HG03460 (cell line): ENCODE results near the gene CYB5R3.
"Not testable (repeated sequence)": the region's sequence is repeated elsewhere in the genome, so short reads cannot be mapped to it uniquely, and the experiment has no call there.

Source experiments
- ATAC-seq: cut with Tn5 transposase; IDR thresholded peaks from one replicate; pipeline ENCODE4 v1.9.1; 2021; ENCODE audit not compliant: unreplicated experiment

CYB5R3 gene

GRCh38 chr22:42679691-42680090 is 30.5 kb upstream of the CYB5R3 start:
- ATAC-seq: no peak

- no peak for ATAC-seq
Observed at GRCh38 chr22:42678894-42679293, 29.7 kb upstream of the CYB5R3 start.

GRCh38 chr22:42677936-42678335 is 28.7 kb upstream of the CYB5R3 start:
- ATAC-seq: not testable (repeated sequence)

- no peak for ATAC-seq
Observed at GRCh38 chr22:42676059-42676607, 26.9 kb upstream of the CYB5R3 start.

- ATAC-seq: no peak
Observed at GRCh38 chr22:42673898-42674401, 24.8 kb upstream of the CYB5R3 start.

GRCh38 chr22:42673071-42673470 is 23.9 kb upstream of the CYB5R3 start:
- not testable (repeated sequence) for ATAC-seq

- ATAC-seq: no peak
Observed at GRCh38 chr22:42670921-42671709, 21.9 kb upstream of the CYB5R3 start.

GRCh38 chr22:42670046-42670445 is 20.9 kb upstream of the CYB5R3 start:
- no peak for ATAC-seq

- ATAC-seq: not testable (repeated sequence)
Observed at GRCh38 chr22:42666393-42666792, 17.2 kb upstream of the CYB5R3 start.

- peak; percentile 46 for ATAC-seq
Observed at GRCh38 chr22:42664976-42665831, 16.0 kb upstream of the CYB5R3 start.

GRCh38 chr22:42661985-42662831 is 13.0 kb upstream of the CYB5R3 start:
- no peak for ATAC-seq

- no peak for ATAC-seq
Observed at GRCh38 chr22:42656578-42656977, 7.4 kb upstream of the CYB5R3 start.

GRCh38 chr22:42655693-42656092 is 6.5 kb upstream of the CYB5R3 start:
- peak; percentile 63 for ATAC-seq

GRCh38 chr22:42654436-42655073 is 5.4 kb upstream of the CYB5R3 start:
- ATAC-seq: no peak

GRCh38 chr22:42653999-42654398 is 4.8 kb upstream of the CYB5R3 start:
- ATAC-seq: no peak

- no peak for ATAC-seq
Observed at GRCh38 chr22:42651134-42651533, 1.9 kb upstream of the CYB5R3 start.

- ATAC-seq: peak; percentile 28
Observed at GRCh38 chr22:42648368-42649245, 585 bp downstream of the CYB5R3 start.

- no peak for ATAC-seq
Observed at GRCh38 chr22:42648017-42648367, 1.2 kb downstream of the CYB5R3 start.
